ENCODE data around the gene ATF7IP2. TPM values are rescaled to one million over a fixed set of nuclear protein-coding genes. Genes with fewer than 3 reads are reported as not detected.
"Not testable (repeated sequence)": the region's sequence is repeated elsewhere in the genome, so short reads cannot be mapped to it uniquely, and the experiment has no call there.

The ATF7IP2 gene
- polyA plus RNA-seq, 1 donor, result 5.5 TPM

- not testable (repeated sequence) for DNase-seq (ENCODE audit: low read depth)
These were observed 66.6 kb downstream of the ATF7IP2 start for GRCh38 chr16:10452208-10453158.

- DNase-seq (ENCODE audit: low read depth), result no peak
These were observed 67.3 kb downstream of the ATF7IP2 start for GRCh38 chr16:10453159-10453510.

- no peak for DNase-seq (ENCODE audit: low read depth)
These were observed 80.0 kb downstream of the ATF7IP2 start for GRCh38 chr16:10465821-10466220.

GRCh38 chr16:10466313-10466712, 80.5 kb downstream of the ATF7IP2 start:
- DNase-seq (ENCODE audit: low read depth), result no peak

GRCh38 chr16:10466861-10467260, 81.0 kb downstream of the ATF7IP2 start:
- DNase-seq (ENCODE audit: low read depth), result no peak

GRCh38 chr16:10476636-10477035, 90.8 kb downstream of the ATF7IP2 start:
- DNase-seq (ENCODE audit: low read depth), result not testable (repeated sequence)

GRCh38 chr16:10480151-10480550, 94.3 kb downstream of the ATF7IP2 start:
- DNase-seq (ENCODE audit: low read depth), result no peak

- DNase-seq (ENCODE audit: low read depth), result no peak
These were observed 99.3 kb downstream of the ATF7IP2 start for GRCh38 chr16:10485159-10485558.

GRCh38 chr16:10485698-10486382, 100.0 kb downstream of the ATF7IP2 start:
- DNase-seq (ENCODE audit: low read depth), result no peak

GRCh38 chr16:10490141-10490540, 104.3 kb downstream of the ATF7IP2 start:
- DNase-seq (ENCODE audit: low read depth), result no peak

GRCh38 chr16:10493276-10493675, 107.4 kb downstream of the ATF7IP2 start:
- DNase-seq (ENCODE audit: low read depth), result no peak

GRCh38 chr16:10494343-10495030, 108.6 kb downstream of the ATF7IP2 start:
- DNase-seq (ENCODE audit: low read depth), result no peak

- DNase-seq (ENCODE audit: low read depth), result no peak
These were observed 109.1 kb downstream of the ATF7IP2 start for GRCh38 chr16:10495031-10495345.

- no peak for DNase-seq (ENCODE audit: low read depth)
These were observed 111.6 kb downstream of the ATF7IP2 start for GRCh38 chr16:10497132-10498101.

- DNase-seq (ENCODE audit: low read depth), result no peak
These were observed 114.7 kb downstream of the ATF7IP2 start for GRCh38 chr16:10500582-10500981.

- DNase-seq (ENCODE audit: low read depth), result no peak
These were observed 115.3 kb downstream of the ATF7IP2 start for GRCh38 chr16:10501016-10501607.

GRCh38 chr16:10502776-10503175, 116.9 kb downstream of the ATF7IP2 start:
- no peak for DNase-seq (ENCODE audit: low read depth)

GRCh38 chr16:10504404-10504885, 118.6 kb downstream of the ATF7IP2 start:
- no peak for DNase-seq (ENCODE audit: low read depth)

- not testable (repeated sequence) for DNase-seq (ENCODE audit: low read depth)
These were observed 119.4 kb downstream of the ATF7IP2 start for GRCh38 chr16:10505286-10505685.

- DNase-seq (ENCODE audit: low read depth), result peak; percentile 51
These were observed 123.7 kb downstream of the ATF7IP2 start for GRCh38 chr16:10509534-10510025.

All from forelimb muscle (tissue), 1 donor.